Erythroblast (primary cell): ENCODE measurements around the gene KCNV2.
A peak's percentile ranks its signal among the peaks of the same experiment; 100 is the strongest.

Experiments used
- DNase-seq, 2 experiments: peaks; one replicate each; lab custom pipeline; 2025; lab: John Stamatoyannopoulos, UW
- GATA1 ChIP-seq: IDR thresholded peaks from 2 replicates; pipeline ENCODE4 v1.6.1; 2011; ENCODE audit warnings: low read depth, mild to moderate bottlenecking, control low read depth, low read length, moderate library complexity
- POLR2A ChIP-seq: IDR thresholded peaks from 2 replicates; pipeline ENCODE4 v1.6.1; 2011; ENCODE audit warnings: mild to moderate bottlenecking, low read length

Gene KCNV2

GRCh38 chr9:2758898-2759510 is 41.7 kb downstream of the KCNV2 start:
- no peak for DNase-seq
- TF ChIP-seq POLR2A = no peak
- TF ChIP-seq GATA1 = no peak

GRCh38 chr9:2761424-2761823 is 44.1 kb downstream of the KCNV2 start:
- DNase-seq = no peak
- TF ChIP-seq GATA1 (no peak), POLR2A (no peak)

- DNase-seq = no peak
- TF ChIP-seq POLR2A (no peak), GATA1 (no peak)
Observed at GRCh38 chr9:2764353-2764752, 47.0 kb downstream of the KCNV2 start.

GRCh38 chr9:2765250-2765880 is 48.1 kb downstream of the KCNV2 start:
- TF ChIP-seq GATA1 (no peak), POLR2A (no peak)

GRCh38 chr9:2767800-2768677 is 50.7 kb downstream of the KCNV2 start:
- TF ChIP-seq POLR2A = no peak
- no peak for TF ChIP-seq GATA1
- no peak for DNase-seq

More at GRCh38 chr9:2765250-2765880, 48.1 kb downstream of the KCNV2 start:
- no peak for DNase-seq

- TF ChIP-seq GATA1 = no peak
- no peak for TF ChIP-seq POLR2A
- peak; percentile 23 to 80 for DNase-seq
Observed at GRCh38 chr9:2771087-2771486, 53.8 kb downstream of the KCNV2 start.

GRCh38 chr9:2771661-2772060 is 54.4 kb downstream of the KCNV2 start:
- TF ChIP-seq POLR2A (no peak), GATA1 (no peak)
- no peak for DNase-seq

GRCh38 chr9:2777454-2777853 is 60.1 kb downstream of the KCNV2 start:
- TF ChIP-seq GATA1 = no peak
- TF ChIP-seq POLR2A = no peak
- no peak for DNase-seq

GRCh38 chr9:2778816-2779215 is 61.5 kb downstream of the KCNV2 start:
- TF ChIP-seq POLR2A = no peak
- TF ChIP-seq GATA1 = no peak

More at GRCh38 chr9:2778816-2779215, 61.5 kb downstream of the KCNV2 start:
- DNase-seq = no peak
